Endothelial cell (in vitro differentiated cells): Measurements from ENCODE around the gene IRF4. TPM values are rescaled to one million over a fixed set of nuclear protein-coding genes. Genes with fewer than 3 reads are reported as not detected.
A peak's percentile ranks its signal among the peaks of the same experiment; 100 is the strongest.

ENCODE experiments used
- DNase-seq: peaks from one replicate; pipeline ENCODE4 v3.0.0; 2021; ENCODE audit warnings: low spot score
- H3K27ac Mint-ChIP-seq: one replicate; pipeline ENCODE4 v1.8.0; 2021; ENCODE audit warnings: mixed read lengths, inconsistent platforms; ENCODE audit not compliant: unreplicated experiment
- H3K27me3 Mint-ChIP-seq: one replicate; pipeline ENCODE4 v1.8.0; 2021; ENCODE audit warnings: mild to moderate bottlenecking, moderate library complexity, mixed read lengths, inconsistent platforms; ENCODE audit not compliant: unreplicated experiment
- H3K36me3 Mint-ChIP-seq: one replicate; pipeline ENCODE4 v1.8.0; 2021; ENCODE audit warnings: mild to moderate bottlenecking, low read depth, mixed read lengths, inconsistent platforms; ENCODE audit not compliant: unreplicated experiment
- H3K4me1 Mint-ChIP-seq: one replicate; pipeline ENCODE4 v1.8.0; 2021; ENCODE audit warnings: mild to moderate bottlenecking, mixed read lengths, inconsistent platforms; ENCODE audit not compliant: unreplicated experiment
- H3K4me3 Mint-ChIP-seq: one replicate; pipeline ENCODE4 v1.8.0; 2021; ENCODE audit warnings: mild to moderate bottlenecking, mixed read lengths, inconsistent platforms; ENCODE audit not compliant: unreplicated experiment
- H3K9me3 Mint-ChIP-seq: one replicate; pipeline ENCODE4 v1.8.0; 2021; ENCODE audit warnings: mixed read lengths, inconsistent platforms; ENCODE audit not compliant: unreplicated experiment
- total RNA-seq: library from RNA; stranded (reverse); fragmentation: NEBNext Ultra II Directional; extraction: Animal tissue kit (Norgen Biotek cat#: 25700); gene quantifications from one replicate; pipeline ENCODE4 v1.2.1, GENCODE V29; 2021; ENCODE audit not compliant: unreplicated experiment
- TF ChIP-seq, protein P1 (sequence below): fragments of 200-600 bp; sonication (generic); IDR thresholded peaks from one replicate; pipeline ENCODE4 v1.5.0; 2021; ENCODE audit warnings: antibody characterized with exemption; ENCODE audit not compliant: unreplicated experiment

Gene IRF4
- total RNA-seq, 1 donor from 2014 or later: not detected

DNA sequence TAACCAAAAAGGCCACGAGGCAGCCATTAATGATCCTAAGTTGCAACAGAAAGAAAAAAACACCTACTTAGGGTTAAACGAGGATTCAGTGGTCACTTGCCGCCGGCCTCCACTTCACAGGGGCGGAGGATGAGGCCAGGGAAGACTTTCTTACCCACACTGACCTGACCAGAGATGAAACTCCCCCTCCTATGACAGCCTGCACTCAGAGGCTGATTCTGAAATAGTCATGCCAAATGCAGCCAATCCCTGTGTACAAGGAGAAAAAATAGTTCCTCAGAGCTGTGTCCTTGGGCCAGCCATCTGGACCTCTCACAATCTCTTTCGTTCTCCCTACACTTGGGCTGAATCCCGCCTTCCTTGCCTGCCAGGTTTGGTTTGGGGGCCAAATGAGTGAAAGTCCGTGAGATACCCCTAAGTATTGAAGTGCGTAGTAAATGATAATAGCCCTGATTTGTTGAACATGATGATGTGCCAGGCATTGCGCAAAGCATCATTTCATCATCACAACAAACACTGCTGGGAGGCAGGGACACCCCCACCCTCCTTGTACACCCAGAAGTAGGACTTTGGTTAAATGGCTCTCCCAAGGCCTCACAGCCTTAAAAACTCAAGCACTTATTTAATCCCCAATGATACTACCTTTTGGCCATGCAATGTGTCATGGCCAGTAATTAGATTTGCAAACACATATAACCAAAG lies 3.2 kb upstream of the IRF4 start:
- TF ChIP-seq, protein P1, sequence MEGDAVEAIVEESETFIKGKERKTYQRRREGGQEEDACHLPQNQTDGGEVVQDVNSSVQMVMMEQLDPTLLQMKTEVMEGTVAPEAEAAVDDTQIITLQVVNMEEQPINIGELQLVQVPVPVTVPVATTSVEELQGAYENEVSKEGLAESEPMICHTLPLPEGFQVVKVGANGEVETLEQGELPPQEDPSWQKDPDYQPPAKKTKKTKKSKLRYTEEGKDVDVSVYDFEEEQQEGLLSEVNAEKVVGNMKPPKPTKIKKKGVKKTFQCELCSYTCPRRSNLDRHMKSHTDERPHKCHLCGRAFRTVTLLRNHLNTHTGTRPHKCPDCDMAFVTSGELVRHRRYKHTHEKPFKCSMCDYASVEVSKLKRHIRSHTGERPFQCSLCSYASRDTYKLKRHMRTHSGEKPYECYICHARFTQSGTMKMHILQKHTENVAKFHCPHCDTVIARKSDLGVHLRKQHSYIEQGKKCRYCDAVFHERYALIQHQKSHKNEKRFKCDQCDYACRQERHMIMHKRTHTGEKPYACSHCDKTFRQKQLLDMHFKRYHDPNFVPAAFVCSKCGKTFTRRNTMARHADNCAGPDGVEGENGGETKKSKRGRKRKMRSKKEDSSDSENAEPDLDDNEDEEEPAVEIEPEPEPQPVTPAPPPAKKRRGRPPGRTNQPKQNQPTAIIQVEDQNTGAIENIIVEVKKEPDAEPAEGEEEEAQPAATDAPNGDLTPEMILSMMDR: no peak
- H3K27ac Mint-ChIP-seq: no peak overlapping the region
- H3K27me3 Mint-ChIP-seq: peaks cover 16% of the 10 kb centered on the region
- no peaks in the 10 kb centered on the region for H3K36me3 Mint-ChIP-seq
- H3K9me3 Mint-ChIP-seq: no peaks in the 10 kb centered on the region
- DNase-seq: no peak
- no peak overlapping the region for H3K4me3 Mint-ChIP-seq
- no peaks in the 10 kb centered on the region for H3K4me1 Mint-ChIP-seq

- H3K9me3 Mint-ChIP-seq: no peaks in the 10 kb centered on the region
- TF ChIP-seq, protein P1: no peak
- no peak for DNase-seq
These were observed 2.4 kb upstream of the IRF4 start for GRCh38 chr6:389143-389542.

DNA sequence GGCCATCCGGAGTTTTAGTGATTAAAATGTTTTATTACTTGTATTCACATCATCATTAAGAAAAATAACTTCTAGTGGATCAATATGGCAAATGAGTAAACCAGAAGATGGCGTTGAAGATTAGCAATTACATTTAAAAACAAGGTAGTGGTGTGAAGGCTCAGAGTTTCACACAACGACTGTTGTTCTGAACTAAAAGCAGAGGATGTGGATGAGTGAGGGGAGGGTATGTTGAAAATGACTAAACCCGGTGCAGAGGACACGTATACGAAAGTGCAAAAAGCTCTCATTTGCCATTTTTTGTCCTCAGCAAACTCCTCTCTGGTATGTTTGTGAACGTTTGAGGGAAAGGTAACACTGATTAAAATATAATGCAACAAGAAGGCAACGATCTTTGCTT lies 1.9 kb upstream of the IRF4 start:
- TF ChIP-seq, protein P1: no peak
- Mint-ChIP-seq H3K27me3 (peaks cover 23% of the 10 kb centered on the region), H3K9me3 (no peaks in the 10 kb centered on the region), H3K4me3 (no peak overlapping the region), H3K4me1 (peaks cover 7% of the 10 kb centered on the region), H3K27ac (no peak overlapping the region), H3K36me3 (peaks cover 9% of the 10 kb centered on the region)
- DNase-seq: no peak

More at GRCh38 chr6:389143-389542, 2.4 kb upstream of the IRF4 start:
- H3K27ac Mint-ChIP-seq: no peak overlapping the region
- H3K4me1 Mint-ChIP-seq: peaks cover 6% of the 10 kb centered on the region
- peaks cover 7% of the 10 kb centered on the region for H3K36me3 Mint-ChIP-seq
- no peak overlapping the region for H3K4me3 Mint-ChIP-seq
- H3K27me3 Mint-ChIP-seq: peaks cover 22% of the 10 kb centered on the region

DNA sequence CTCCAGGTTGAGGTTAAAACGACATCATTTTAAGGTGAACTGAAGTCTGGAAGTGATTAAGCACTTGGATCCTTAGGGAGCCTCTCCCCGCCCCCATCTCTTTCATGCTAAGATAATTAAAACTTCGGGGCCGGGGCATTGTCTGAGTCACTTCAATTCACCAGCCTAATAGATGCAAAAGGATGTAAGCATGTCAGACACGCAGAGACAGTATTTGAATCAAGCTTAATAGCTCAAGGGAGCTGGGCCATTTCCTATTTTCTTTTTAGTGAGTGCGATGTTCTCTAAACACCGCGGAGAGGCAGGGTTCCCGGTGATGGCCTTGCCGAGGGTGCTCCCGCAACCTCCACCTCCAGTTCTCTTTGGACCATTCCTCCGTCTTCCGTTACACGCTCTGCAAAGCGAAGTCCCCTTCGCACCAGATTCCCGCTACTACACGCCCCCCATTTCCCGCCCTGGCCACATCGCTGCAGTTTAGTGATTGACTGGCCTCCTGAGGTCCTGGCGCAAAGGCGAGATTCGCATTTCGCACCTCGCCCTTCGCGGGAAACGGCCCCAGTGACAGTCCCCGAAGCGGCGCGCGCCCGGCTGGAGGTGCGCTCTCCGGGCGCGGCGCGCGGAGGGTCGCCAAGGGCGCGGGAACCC lies 516 bp upstream of the IRF4 start:
- Mint-ChIP-seq H3K4me3 (peak overlapping the region; percentile 84), H3K27ac (no peak overlapping the region), H3K27me3 (peaks cover 27% of the 10 kb centered on the region), H3K4me1 (peaks cover 11% of the 10 kb centered on the region), H3K36me3 (peaks cover 9% of the 10 kb centered on the region), H3K9me3 (no peaks in the 10 kb centered on the region)
- TF ChIP-seq, protein P1: no peak
- DNase-seq: no peak
